Panc1 (cell line): ENCODE data around the gene TPST2. TPM values are rescaled to one million over a fixed set of nuclear protein-coding genes. Genes with fewer than 3 reads are reported as not detected.

Experiments used
- ATAC-seq: fragments of 200-7000 bp; cut with Tn5 transposase; 2 replicates; pipeline ENCODE4 v1.9.1; 2020; ENCODE audit warnings: mild to moderate bottlenecking, moderate library complexity
- BruUV-seq: library from RNA; stranded (reverse); fragments of 400-500 nt; replicated peaks from 2 replicates; lab custom pipeline; 2021; lab: Mats Ljungman, UMichigan
- CTCF ChIA-PET: fragments of 300-600 bp; sonication (Branson Sonifier 250); formaldehyde crosslinking; loops from one replicate; lab custom pipeline; 2022; ENCODE audit warnings: antibody characterized with exemption; lab: Charles Lee
- POLR2A ChIA-PET: fragments of 300-600 bp; sonication (Branson Sonifier 250); formaldehyde crosslinking; loops from one replicate; lab custom pipeline; 2022; ENCODE audit warnings: antibody characterized with exemption; lab: Charles Lee
- DNase-seq: peaks from one replicate; pipeline ENCODE4 v3.0.0-alpha.2; 2010; ENCODE audit warnings: low read depth, low spot score
- H3K27ac ChIP-seq: 2 replicates; pipeline ENCODE4 v1.5.1; 2011; ENCODE audit warnings: mild to moderate bottlenecking, low read length, inconsistent platforms
- H3K27me3 ChIP-seq: fragments of 200-500 bp; sonication (Bioruptor generic); 2 replicates; pipeline ENCODE4 v1.6.0; 2014; ENCODE audit warnings: low read length, inconsistent platforms; ENCODE audit not compliant: control insufficient read depth, insufficient read depth
- H3K36me3 ChIP-seq: fragments of 200-500 bp; sonication (Bioruptor generic); 2 replicates; pipeline ENCODE4 v1.5.1; 2014; ENCODE audit warnings: inconsistent platforms, mild to moderate bottlenecking, low read length, moderate library complexity; ENCODE audit not compliant: control insufficient read depth, insufficient read depth
- H3K4me1 ChIP-seq: 2 replicates; pipeline ENCODE4 v1.5.1; 2011; ENCODE audit warnings: inconsistent platforms, mild to moderate bottlenecking, low read length, moderate library complexity; ENCODE audit not compliant: control insufficient read depth, insufficient read depth
- H3K4me3 ChIP-seq, 2 experiments: 2 replicates each; pipeline ENCODE4 v1.5.1; 2011 to 2012; ENCODE audit warnings: low read depth in 2 of 2, low read length in 2 of 2, mild to moderate bottlenecking in 2 of 2, inconsistent platforms in 1 of 2, moderate library complexity in 1 of 2
- H3K9me3 ChIP-seq: fragments of 200-500 bp; sonication (Bioruptor generic); 2 replicates; pipeline ENCODE4 v1.5.1; 2014; ENCODE audit warnings: low read depth, mild to moderate bottlenecking, inconsistent platforms, low read length, moderate library complexity; ENCODE audit not compliant: control insufficient read depth, insufficient read depth
- CTCF ChIP-seq: fragments of 450-650 bp; IDR thresholded peaks from 2 replicates; pipeline ENCODE4 v1.5.1; 2017; ENCODE audit warnings: mild to moderate bottlenecking
- POLR2AphosphoS5 ChIP-seq: IDR thresholded peaks from 2 replicates; pipeline ENCODE4 v1.6.1; 2012; ENCODE audit warnings: mild to moderate bottlenecking, low read depth, low read length, moderate library complexity
- SIN3A ChIP-seq: IDR thresholded peaks from 2 replicates; pipeline ENCODE4 v1.6.1; 2012; ENCODE audit warnings: low read depth, mild to moderate bottlenecking, low read length, moderate library complexity, borderline replicate concordance; ENCODE audit not compliant: insufficient read depth
- TCF7L2 ChIP-seq: IDR thresholded peaks from 2 replicates; pipeline ENCODE4 v1.6.1; 2011; ENCODE audit warnings: mild to moderate bottlenecking, low read depth, low read length, inconsistent platforms
- in situ Hi-C: cut with HindIII; loops from 2 replicates; pipeline ENCODE4 v1.10.0; 2016; ENCODE audit warnings: low sequenced_read_pairs, low pct_unique_long_range_greater_than_20kb
- intact Hi-C: fragments of 100-400 bp; cut with micrococcal nuclease; formaldehyde crosslinking; loops from one replicate; pipeline ENCODE4 v1.10.0; 2022; ENCODE audit not compliant: unreplicated experiment
- total RNA-seq: library from RNA; stranded (reverse); gene quantifications from one replicate; pipeline ENCODE4 v1.2.1, GENCODE V29; 2021; ENCODE audit not compliant: unreplicated experiment
- TF ChIP-seq, protein P1 (sequence below), 2 experiments: IDR thresholded peaks; 2 replicates each; pipeline ENCODE4 v1.6.1; 2011 to 2012; ENCODE audit warnings: low read depth in 2 of 2, control low read depth in 1 of 2, low read length in 1 of 2, mild to moderate bottlenecking in 1 of 2, moderate library complexity in 1 of 2; ENCODE audit not compliant: insufficient read depth in 1 of 2

Gene TPST2
- total RNA-seq, 1 experiment from 2014 or later: 7.1 TPM

GRCh38 chr22:26580240-26580962 lies 9.5 kb downstream of the TPST2 start:
- in situ Hi-C loops: no loop called here
- BruUV-seq: no TSS peak
- CTCF ChIA-PET: no interaction called here
- Histone ChIP-seq H3K9me3 (no peaks in the 10 kb centered on the region), H3K4me3 (no peak overlapping the region), H3K36me3 (no peaks in the 10 kb centered on the region), H3K4me1 (no peaks in the 10 kb centered on the region; the same call in 1 of the 2 replicates), H3K27ac (no peak overlapping the region), H3K27me3 (no peaks in the 10 kb centered on the region)
- POLR2A ChIA-PET: no interaction called here
- no peak for DNase-seq
- TF ChIP-seq POLR2AphosphoS5: no peak
- no peak for TF ChIP-seq SIN3A
- TF ChIP-seq, protein P1, sequence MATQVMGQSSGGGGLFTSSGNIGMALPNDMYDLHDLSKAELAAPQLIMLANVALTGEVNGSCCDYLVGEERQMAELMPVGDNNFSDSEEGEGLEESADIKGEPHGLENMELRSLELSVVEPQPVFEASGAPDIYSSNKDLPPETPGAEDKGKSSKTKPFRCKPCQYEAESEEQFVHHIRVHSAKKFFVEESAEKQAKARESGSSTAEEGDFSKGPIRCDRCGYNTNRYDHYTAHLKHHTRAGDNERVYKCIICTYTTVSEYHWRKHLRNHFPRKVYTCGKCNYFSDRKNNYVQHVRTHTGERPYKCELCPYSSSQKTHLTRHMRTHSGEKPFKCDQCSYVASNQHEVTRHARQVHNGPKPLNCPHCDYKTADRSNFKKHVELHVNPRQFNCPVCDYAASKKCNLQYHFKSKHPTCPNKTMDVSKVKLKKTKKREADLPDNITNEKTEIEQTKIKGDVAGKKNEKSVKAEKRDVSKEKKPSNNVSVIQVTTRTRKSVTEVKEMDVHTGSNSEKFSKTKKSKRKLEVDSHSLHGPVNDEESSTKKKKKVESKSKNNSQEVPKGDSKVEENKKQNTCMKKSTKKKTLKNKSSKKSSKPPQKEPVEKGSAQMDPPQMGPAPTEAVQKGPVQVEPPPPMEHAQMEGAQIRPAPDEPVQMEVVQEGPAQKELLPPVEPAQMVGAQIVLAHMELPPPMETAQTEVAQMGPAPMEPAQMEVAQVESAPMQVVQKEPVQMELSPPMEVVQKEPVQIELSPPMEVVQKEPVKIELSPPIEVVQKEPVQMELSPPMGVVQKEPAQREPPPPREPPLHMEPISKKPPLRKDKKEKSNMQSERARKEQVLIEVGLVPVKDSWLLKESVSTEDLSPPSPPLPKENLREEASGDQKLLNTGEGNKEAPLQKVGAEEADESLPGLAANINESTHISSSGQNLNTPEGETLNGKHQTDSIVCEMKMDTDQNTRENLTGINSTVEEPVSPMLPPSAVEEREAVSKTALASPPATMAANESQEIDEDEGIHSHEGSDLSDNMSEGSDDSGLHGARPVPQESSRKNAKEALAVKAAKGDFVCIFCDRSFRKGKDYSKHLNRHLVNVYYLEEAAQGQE (IDR thresholded peaks at IDR 0.05; ENCODE audit: insufficient read depth in 1 of 2, low read depth in 2 of 2, low read length in 1 of 2): no peak
- no peak for TF ChIP-seq TCF7L2
- TF ChIP-seq CTCF: no peak
- no peak for ATAC-seq
- intact Hi-C loops: no loop called here

DNA sequence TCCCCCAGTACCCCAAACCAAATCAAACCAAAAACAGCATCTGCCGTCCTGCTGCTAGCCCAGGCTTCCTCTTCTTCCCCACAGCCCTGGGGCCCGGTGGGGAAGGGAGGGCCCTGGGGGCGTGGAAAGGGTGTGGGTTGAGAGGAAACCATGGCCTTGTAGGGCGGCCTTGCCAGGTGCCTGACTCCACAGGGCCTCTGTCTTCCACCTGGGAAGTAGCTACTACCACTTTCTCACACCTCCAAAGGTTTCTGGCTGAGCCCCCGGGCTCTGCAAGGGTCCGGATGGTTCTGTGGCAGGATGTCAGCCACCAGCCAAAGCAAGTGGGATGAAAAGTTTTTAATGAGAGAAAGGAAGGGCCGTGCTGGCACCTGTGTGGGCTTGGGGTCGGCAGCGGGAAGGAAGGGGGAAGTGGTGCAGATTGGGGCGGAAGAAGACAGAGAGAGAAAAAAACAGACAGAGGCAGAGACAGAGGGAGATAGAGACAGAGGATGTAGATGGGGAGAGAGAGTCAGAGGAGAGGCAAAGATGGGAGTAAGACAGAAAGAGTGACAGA lies 10.5 kb downstream of the TPST2 start:
- intact Hi-C loops (no loop called here), in situ Hi-C loops (no loop called here)
- BruUV-seq: no TSS peak
- ChIA-PET CTCF (no interaction called here), POLR2A (no interaction called here)
- Histone ChIP-seq H3K27me3 (no peaks in the 10 kb centered on the region), H3K4me3 (no peak overlapping the region), H3K27ac (no peak overlapping the region), H3K4me1 (no peaks in the 10 kb centered on the region), H3K9me3 (no peaks in the 10 kb centered on the region), H3K36me3 (no peaks in the 10 kb centered on the region)
- ATAC-seq (no peak), DNase-seq (no peak)
- TF ChIP-seq SIN3A: no peak
- no peak for TF ChIP-seq CTCF
- TF ChIP-seq TCF7L2: no peak
- TF ChIP-seq POLR2AphosphoS5: no peak
- TF ChIP-seq, protein P1 (IDR thresholded peaks at IDR 0.05; ENCODE audit: insufficient read depth in 1 of 2, low read depth in 2 of 2, low read length in 1 of 2): no peak
